KOPT-K1 (cell line): Measurements from ENCODE around the gene EXOC2.

Source experiments
- H3K27ac ChIP-seq: fragments of 200-600 bp; sonication (generic); 2 replicates; pipeline ENCODE4 v1.5.1; 2016; ENCODE audit warnings: antibody characterized with exemption, mild to moderate bottlenecking, low read depth, low read length; ENCODE audit not compliant: poor library complexity, severe bottlenecking
- H3K36me3 ChIP-seq: fragments of 200-600 bp; sonication (generic); 2 replicates; pipeline ENCODE4 v1.5.1; 2017; ENCODE audit warnings: antibody characterized with exemption, mild to moderate bottlenecking, low read length, moderate library complexity; ENCODE audit not compliant: insufficient read depth
- H3K9me3 ChIP-seq: fragments of 200-600 bp; sonication (generic); 2 replicates; pipeline ENCODE4 v1.5.1; 2017; ENCODE audit warnings: antibody characterized with exemption, low read length, mild to moderate bottlenecking; ENCODE audit not compliant: insufficient read depth, poor library complexity, severe bottlenecking

The EXOC2 gene

GRCh38 chr6:435441-436307 lies 257.3 kb downstream of the EXOC2 start:
- no peaks in the 10 kb centered on the region for H3K36me3 ChIP-seq
- no peak overlapping the region for H3K27ac ChIP-seq
- H3K9me3 ChIP-seq = no peaks in the 10 kb centered on the region
